HepG2 (cell line): ENCODE data around the gene CD300A. TPM values are rescaled to one million over a fixed set of nuclear protein-coding genes. Genes with fewer than 3 reads are reported as not detected.

Experiments
- ARNTL ChIP-seq: sonication (generic); formaldehyde crosslinking; IDR thresholded peaks from 2 replicates; pipeline ENCODE4 v1.4.0; 2020; ENCODE audit warnings: mild to moderate bottlenecking, missing genetic modification reagents
- FOXP4 ChIP-seq: sonication (generic); formaldehyde crosslinking; IDR thresholded peaks from 2 replicates; pipeline ENCODE4 v1.4.0; 2020; ENCODE audit warnings: missing genetic modification reagents
- KAT8 ChIP-seq: IDR thresholded peaks from 2 replicates; pipeline ENCODE4 v1.6.1; 2016; ENCODE audit warnings: missing genetic modification reagents, missing compliant biosample characterization
- PHF20 ChIP-seq: sonication (generic); formaldehyde crosslinking; IDR thresholded peaks from 2 replicates; pipeline ENCODE4 v1.5.0; 2020; ENCODE audit warnings: mild to moderate bottlenecking, missing genetic modification reagents
- SALL2 ChIP-seq: sonication (generic); formaldehyde crosslinking; IDR thresholded peaks from 2 replicates; pipeline ENCODE4 v1.8.1; 2023; ENCODE audit warnings: mild to moderate bottlenecking, missing genetic modification reagents, inconsistent platforms
- SOX13 ChIP-seq, 3 experiments: fragments of 450-650 bp in 1 of 3; sonication (generic) in 1 of 3; formaldehyde crosslinking in 1 of 3; IDR thresholded peaks in 2 of 3; conservative IDR thresholded peaks in 1 of 3; 2 replicates each; pipeline versions ENCODE4 v1.5.0 to v1.6.1; 2016 to 2020; ENCODE audit warnings: antibody characterized with exemption in 1 of 3, mild to moderate bottlenecking in 1 of 3, missing compliant biosample characterization in 1 of 3, missing genetic modification reagents in 1 of 3, moderate library complexity in 1 of 3
- SP140L ChIP-seq: sonication (generic); formaldehyde crosslinking; IDR thresholded peaks from 2 replicates; pipeline ENCODE4 v1.4.0; 2020; ENCODE audit warnings: missing genetic modification reagents, borderline replicate concordance
- SRY ChIP-seq: sonication (generic); formaldehyde crosslinking; IDR thresholded peaks from 2 replicates; pipeline ENCODE4 v1.8.0; 2022; ENCODE audit warnings: mild to moderate bottlenecking, missing genetic modification reagents
- ZC3H4 ChIP-seq: sonication (generic); formaldehyde crosslinking; IDR thresholded peaks from 2 replicates; pipeline ENCODE4 v1.4.0; 2020; ENCODE audit warnings: missing genetic modification reagents, borderline replicate concordance
- ZNF124 ChIP-seq: sonication (generic); formaldehyde crosslinking; IDR thresholded peaks from 2 replicates; pipeline ENCODE4 v1.4.0; 2020; ENCODE audit warnings: missing genetic modification reagents
- ZNF619 ChIP-seq: sonication (generic); formaldehyde crosslinking; IDR thresholded peaks from 2 replicates; pipeline ENCODE4 v1.4.0; 2020; ENCODE audit warnings: mild to moderate bottlenecking, missing genetic modification reagents
- ZNF766 ChIP-seq: sonication (generic); formaldehyde crosslinking; IDR thresholded peaks from 2 replicates; pipeline ENCODE4 v1.5.0; 2020; ENCODE audit warnings: missing genetic modification reagents, borderline replicate concordance
- polyA plus RNA-seq, 8 experiments: library from polyadenylated mRNA; depleted of rRNA in 3 of 8; stranded (reverse) in 7 of 8; unstranded in 1 of 8; fragments of >200 nt; fragmentation: Illumina TruSeq in 4 of 8; extraction: Trizol in 4 of 8; gene quantifications; 2 replicates each; pipeline versions ENCODE4 v1.2.1 to v1.2.3, GENCODE V29; 2011 to 2016; ENCODE audit warnings: low read depth in 4 of 8, missing spikeins in 1 of 8, mixed read lengths in 1 of 8; ENCODE audit not compliant: insufficient read depth in 1 of 8
- total RNA-seq, 5 experiments: library from RNA; depleted of rRNA; stranded (reverse); fragments of >200 nt; fragmentation: Illumina TruSeq; extraction: Trizol; gene quantifications; 2 replicates each; pipeline ENCODE4 v1.2.3, GENCODE V29; 2016; ENCODE audit warnings: low read depth in 1 of 5
- TF ChIP-seq, protein P1 (sequence below): sonication (generic); formaldehyde crosslinking; IDR thresholded peaks from 2 replicates; pipeline ENCODE4 v1.9.0; 2021; ENCODE audit warnings: missing genetic modification reagents, borderline replicate concordance
- TF ChIP-seq, protein P2 (sequence below): sonication (generic); formaldehyde crosslinking; IDR thresholded peaks from 2 replicates; pipeline ENCODE4 v1.4.0; 2020; ENCODE audit warnings: missing genetic modification reagents, borderline replicate concordance

The CD300A gene
- total and polyA plus RNA-seq, 2 of the 13 experiments (the other 11 are each of a cell fraction or from before 2014, with no cell fraction given): not detected

GRCh38 chr17:74429604-74430384, 36.6 kb upstream of the CD300A start (continued):
- TF ChIP-seq, protein P1, sequence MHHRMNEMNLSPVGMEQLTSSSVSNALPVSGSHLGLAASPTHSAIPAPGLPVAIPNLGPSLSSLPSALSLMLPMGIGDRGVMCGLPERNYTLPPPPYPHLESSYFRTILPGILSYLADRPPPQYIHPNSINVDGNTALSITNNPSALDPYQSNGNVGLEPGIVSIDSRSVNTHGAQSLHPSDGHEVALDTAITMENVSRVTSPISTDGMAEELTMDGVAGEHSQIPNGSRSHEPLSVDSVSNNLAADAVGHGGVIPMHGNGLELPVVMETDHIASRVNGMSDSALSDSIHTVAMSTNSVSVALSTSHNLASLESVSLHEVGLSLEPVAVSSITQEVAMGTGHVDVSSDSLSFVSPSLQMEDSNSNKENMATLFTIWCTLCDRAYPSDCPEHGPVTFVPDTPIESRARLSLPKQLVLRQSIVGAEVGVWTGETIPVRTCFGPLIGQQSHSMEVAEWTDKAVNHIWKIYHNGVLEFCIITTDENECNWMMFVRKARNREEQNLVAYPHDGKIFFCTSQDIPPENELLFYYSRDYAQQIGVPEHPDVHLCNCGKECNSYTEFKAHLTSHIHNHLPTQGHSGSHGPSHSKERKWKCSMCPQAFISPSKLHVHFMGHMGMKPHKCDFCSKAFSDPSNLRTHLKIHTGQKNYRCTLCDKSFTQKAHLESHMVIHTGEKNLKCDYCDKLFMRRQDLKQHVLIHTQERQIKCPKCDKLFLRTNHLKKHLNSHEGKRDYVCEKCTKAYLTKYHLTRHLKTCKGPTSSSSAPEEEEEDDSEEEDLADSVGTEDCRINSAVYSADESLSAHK: no peak
- TF ChIP-seq SOX13 (IDR thresholded peaks at IDR 0.05) (no peak), SOX13 (CRISPR knock-in tag; conservative IDR thresholded peaks at IDR 0.05 in 1 of 2, IDR thresholded peaks at IDR 0.05 in 1 of 2) (peak in 1 of 2 experiments; percentile 35; a peak in 1 of 4 replicates), SALL2 (CRISPR knock-in tag) (no peak; the same call in 1 of the 2 replicates), SRY (CRISPR knock-in tag) (peak; percentile 39), ZNF766 (CRISPR knock-in tag) (0 out of 2 replicates have a peak, but pooled peaks have one; percentile 25), ZNF124 (CRISPR knock-in tag) (peak; percentile 6; the same call in 1 of the 2 replicates), PHF20 (CRISPR knock-in tag) (peak; percentile 48; the same call in 1 of the 2 replicates), ZNF619 (CRISPR knock-in tag) (0 out of 2 replicates have a peak, but pooled peaks have one; percentile 11), ZC3H4 (CRISPR knock-in tag) (peak; percentile 80; the same call in 1 of the 2 replicates), ARNTL (CRISPR knock-in tag) (peak; percentile 51; the same call in 1 of the 2 replicates), FOXP4 (CRISPR knock-in tag) (no peak), KAT8 (peak; percentile 52; the same call in 1 of the 2 replicates), SP140L (CRISPR knock-in tag) (no peak)
- TF ChIP-seq, protein P2, sequence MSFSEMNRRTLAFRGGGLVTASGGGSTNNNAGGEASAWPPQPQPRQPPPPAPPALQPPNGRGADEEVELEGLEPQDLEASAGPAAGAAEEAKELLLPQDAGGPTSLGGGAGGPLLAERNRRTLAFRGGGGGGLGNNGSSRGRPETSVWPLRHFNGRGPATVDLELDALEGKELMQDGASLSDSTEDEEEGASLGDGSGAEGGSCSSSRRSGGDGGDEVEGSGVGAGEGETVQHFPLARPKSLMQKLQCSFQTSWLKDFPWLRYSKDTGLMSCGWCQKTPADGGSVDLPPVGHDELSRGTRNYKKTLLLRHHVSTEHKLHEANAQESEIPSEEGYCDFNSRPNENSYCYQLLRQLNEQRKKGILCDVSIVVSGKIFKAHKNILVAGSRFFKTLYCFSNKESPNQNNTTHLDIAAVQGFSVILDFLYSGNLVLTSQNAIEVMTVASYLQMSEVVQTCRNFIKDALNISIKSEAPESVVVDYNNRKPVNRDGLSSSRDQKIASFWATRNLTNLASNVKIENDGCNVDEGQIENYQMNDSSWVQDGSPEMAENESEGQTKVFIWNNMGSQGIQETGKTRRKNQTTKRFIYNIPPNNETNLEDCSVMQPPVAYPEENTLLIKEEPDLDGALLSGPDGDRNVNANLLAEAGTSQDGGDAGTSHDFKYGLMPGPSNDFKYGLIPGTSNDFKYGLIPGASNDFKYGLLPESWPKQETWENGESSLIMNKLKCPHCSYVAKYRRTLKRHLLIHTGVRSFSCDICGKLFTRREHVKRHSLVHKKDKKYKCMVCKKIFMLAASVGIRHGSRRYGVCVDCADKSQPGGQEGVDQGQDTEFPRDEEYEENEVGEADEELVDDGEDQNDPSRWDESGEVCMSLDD (CRISPR knock-in tag): 0 out of 2 replicates have a peak, but pooled peaks have one; percentile 42
